Measurements from ENCODE around the gene RHOB.

The RHOB gene

GRCh38 chr2:20454036-20454981 lies 7.4 kb downstream of the RHOB start:
- DNase-seq, result peak; percentile 30

- peak; percentile 24 for DNase-seq
These were observed 8.3 kb downstream of the RHOB start for GRCh38 chr2:20455076-20455587.

- DNase-seq, result no peak
These were observed 9.3 kb downstream of the RHOB start for GRCh38 chr2:20456116-20456571.

- DNase-seq, result no peak
These were observed 10.0 kb downstream of the RHOB start for GRCh38 chr2:20456636-20457426.

- DNase-seq, result no peak
These were observed 11.1 kb downstream of the RHOB start for GRCh38 chr2:20457661-20458630.

- DNase-seq, result peak; percentile 15
These were observed 12.0 kb downstream of the RHOB start for GRCh38 chr2:20458737-20459484.

GRCh38 chr2:20465716-20466394 lies 19.0 kb downstream of the RHOB start:
- DNase-seq, result no peak

GRCh38 chr2:20467789-20468548 lies 21.1 kb downstream of the RHOB start:
- no peak for DNase-seq

- no peak for DNase-seq
These were observed 22.0 kb downstream of the RHOB start for GRCh38 chr2:20468549-20469500.

- no peak for DNase-seq
These were observed 22.7 kb downstream of the RHOB start for GRCh38 chr2:20469595-20469994.

GRCh38 chr2:20470211-20470610 lies 23.3 kb downstream of the RHOB start:
- DNase-seq, result no peak

- DNase-seq, result no peak
These were observed 24.3 kb downstream of the RHOB start for GRCh38 chr2:20471148-20471547.

GRCh38 chr2:20471902-20472559 lies 25.2 kb downstream of the RHOB start:
- no peak for DNase-seq

GRCh38 chr2:20472569-20472968 lies 25.7 kb downstream of the RHOB start:
- no peak for DNase-seq

GRCh38 chr2:20473128-20473527 lies 26.3 kb downstream of the RHOB start:
- no peak for DNase-seq

GRCh38 chr2:20474757-20475566 lies 28.1 kb downstream of the RHOB start:
- no peak for DNase-seq

- DNase-seq, result no peak
These were observed 28.7 kb downstream of the RHOB start for GRCh38 chr2:20475567-20475952.

GRCh38 chr2:20476481-20476880 lies 29.6 kb downstream of the RHOB start:
- no peak for DNase-seq

All from activated CD8-positive, alpha-beta memory T cell treated with anti-CD3 and anti-CD28 coated beads for 24 hours (primary cell).